ENCODE measurements around the gene PSTPIP2.
"Not testable (repeated sequence)": the region's sequence is repeated elsewhere in the genome, so short reads cannot be mapped to it uniquely, and the experiment has no call there.

PSTPIP2 gene

GRCh38 chr18:45995461-45995860 is 76.6 kb downstream of the PSTPIP2 start:
- Histone ChIP-seq H3K27me3 (ENCODE audit: control insufficient read depth, low read length) (peaks cover 9% of the 10 kb centered on the region), H3K9me3 (ENCODE audit: control insufficient read depth, insufficient read depth, low read length) (no peaks in the 10 kb centered on the region), H3K4me1 (ENCODE audit: control insufficient read depth, low read length) (no peaks in the 10 kb centered on the region), H3F3A (ENCODE audit: control insufficient read depth, insufficient read depth) (no peaks in the 10 kb centered on the region), H4K20me1 (ENCODE audit: control insufficient read depth, insufficient read depth, low read depth, low read length) (no peaks in the 10 kb centered on the region), H3K9me2 (replicated peaks; ENCODE audit: control insufficient read depth, low read length) (no peaks in the 10 kb centered on the region), H3K4me2 (ENCODE audit: low read length) (no peak overlapping the region), H3K79me2 (ENCODE audit: control insufficient read depth, low read length) (no peaks in the 10 kb centered on the region), H3K27ac (ENCODE audit: low read depth, low read length) (no peak overlapping the region), H3K36me3 (ENCODE audit: control insufficient read depth, low read length) (no peaks in the 10 kb centered on the region), H3K4me3 (ENCODE audit: low read length) (no peak overlapping the region)
- no peak for TF ChIP-seq EZH2phosphoT487 (IDR thresholded peaks at IDR 0.05; ENCODE audit: borderline replicate concordance, low read length)

GRCh38 chr18:45993438-45993837 is 78.6 kb downstream of the PSTPIP2 start:
- Histone ChIP-seq H3K27ac (ENCODE audit: low read depth, low read length) (no peak overlapping the region), H4K20me1 (ENCODE audit: control insufficient read depth, insufficient read depth, low read depth, low read length) (no peaks in the 10 kb centered on the region), H3K4me3 (ENCODE audit: low read length) (no peak overlapping the region), H3K79me2 (ENCODE audit: control insufficient read depth, low read length) (no peaks in the 10 kb centered on the region), H3K36me3 (ENCODE audit: control insufficient read depth, low read length) (no peaks in the 10 kb centered on the region), H3K4me1 (ENCODE audit: control insufficient read depth, low read length) (no peaks in the 10 kb centered on the region), H3K9me2 (replicated peaks; ENCODE audit: control insufficient read depth, low read length) (no peaks in the 10 kb centered on the region), H3K27me3 (ENCODE audit: control insufficient read depth, low read length) (peaks cover 5% of the 10 kb centered on the region), H3F3A (ENCODE audit: control insufficient read depth, insufficient read depth) (no peaks in the 10 kb centered on the region), H3K4me2 (ENCODE audit: low read length) (no peak overlapping the region), H3K9me3 (ENCODE audit: control insufficient read depth, insufficient read depth, low read length) (no peaks in the 10 kb centered on the region)
- no peak for TF ChIP-seq CTCF (IDR thresholded peaks at IDR 0.05; ENCODE audit: low read depth, low read length, poor library complexity, severe bottlenecking)
- no peak for TF ChIP-seq EZH2phosphoT487 (IDR thresholded peaks at IDR 0.05; ENCODE audit: borderline replicate concordance, low read length)

GRCh38 chr18:45992527-45992926 is 79.5 kb downstream of the PSTPIP2 start:
- not testable (repeated sequence) for H3K9me3 ChIP-seq (ENCODE audit: control insufficient read depth, insufficient read depth, low read length); H3K79me2 ChIP-seq (ENCODE audit: control insufficient read depth, low read length); H3K27ac ChIP-seq (ENCODE audit: low read depth, low read length); H3K27me3 ChIP-seq (ENCODE audit: control insufficient read depth, low read length); H3F3A ChIP-seq (ENCODE audit: control insufficient read depth, insufficient read depth); H3K4me3 ChIP-seq (ENCODE audit: low read length); H3K36me3 ChIP-seq (ENCODE audit: control insufficient read depth, low read length); H3K9me2 ChIP-seq (replicated peaks; ENCODE audit: control insufficient read depth, low read length); H4K20me1 ChIP-seq (ENCODE audit: control insufficient read depth, insufficient read depth, low read depth, low read length); H3K4me2 ChIP-seq (ENCODE audit: low read length); H3K4me1 ChIP-seq (ENCODE audit: control insufficient read depth, low read length)

- no peak overlapping the region for H3K4me2 ChIP-seq (ENCODE audit: low read length)
- no peak overlapping the region for H3K4me3 ChIP-seq (ENCODE audit: low read length)
- H3K4me1 ChIP-seq (ENCODE audit: control insufficient read depth, low read length), result no peaks in the 10 kb centered on the region
- H3F3A ChIP-seq (ENCODE audit: control insufficient read depth, insufficient read depth), result no peaks in the 10 kb centered on the region
- H3K9me2 ChIP-seq (replicated peaks; ENCODE audit: control insufficient read depth, low read length), result no peaks in the 10 kb centered on the region
- TF ChIP-seq EZH2phosphoT487 (IDR thresholded peaks at IDR 0.05; ENCODE audit: borderline replicate concordance, low read length), result no peak
- peaks cover 5% of the 10 kb centered on the region for H3K27me3 ChIP-seq (ENCODE audit: control insufficient read depth, low read length)
- no peaks in the 10 kb centered on the region for H3K79me2 ChIP-seq (ENCODE audit: control insufficient read depth, low read length)
- no peaks in the 10 kb centered on the region for H4K20me1 ChIP-seq (ENCODE audit: control insufficient read depth, insufficient read depth, low read depth, low read length)
- no peaks in the 10 kb centered on the region for H3K9me3 ChIP-seq (ENCODE audit: control insufficient read depth, insufficient read depth, low read length)
- no peaks in the 10 kb centered on the region for H3K36me3 ChIP-seq (ENCODE audit: control insufficient read depth, low read length)
- no peak overlapping the region for H3K27ac ChIP-seq (ENCODE audit: low read depth, low read length)
Observed at GRCh38 chr18:45991788-45992187, 80.3 kb downstream of the PSTPIP2 start.

GRCh38 chr18:45984546-45985235 is 87.4 kb downstream of the PSTPIP2 start:
- TF ChIP-seq CTCF (IDR thresholded peaks at IDR 0.05; ENCODE audit: low read depth, low read length, poor library complexity, severe bottlenecking), result no peak
- no peaks in the 10 kb centered on the region for H3K36me3 ChIP-seq (ENCODE audit: control insufficient read depth, low read length)
- no peaks in the 10 kb centered on the region for H3F3A ChIP-seq (ENCODE audit: control insufficient read depth, insufficient read depth)
- H3K9me2 ChIP-seq (replicated peaks; ENCODE audit: control insufficient read depth, low read length), result no peaks in the 10 kb centered on the region
- H3K4me3 ChIP-seq (ENCODE audit: low read length), result no peak overlapping the region
- no peaks in the 10 kb centered on the region for H3K9me3 ChIP-seq (ENCODE audit: control insufficient read depth, insufficient read depth, low read length)
- no peaks in the 10 kb centered on the region for H3K4me1 ChIP-seq (ENCODE audit: control insufficient read depth, low read length)
- H3K27me3 ChIP-seq (ENCODE audit: control insufficient read depth, low read length), result peaks cover 7% of the 10 kb centered on the region
- H4K20me1 ChIP-seq (ENCODE audit: control insufficient read depth, insufficient read depth, low read depth, low read length), result no peaks in the 10 kb centered on the region
- no peak overlapping the region for H3K4me2 ChIP-seq (ENCODE audit: low read length)
- H3K79me2 ChIP-seq (ENCODE audit: control insufficient read depth, low read length), result no peaks in the 10 kb centered on the region
- no peak overlapping the region for H3K27ac ChIP-seq (ENCODE audit: low read depth, low read length)
